Urinary bladder (tissue), 4 donors: ENCODE results near the gene SWSAP1. TPM values are rescaled to one million over a fixed set of nuclear protein-coding genes. Genes with fewer than 3 reads are reported as not detected.
"Not testable (repeated sequence)": the region's sequence is repeated elsewhere in the genome, so short reads cannot be mapped to it uniquely, and the experiment has no call there.

Experiments
- DNase-seq: peaks from one replicate; pipeline ENCODE4 v3.0.0-alpha.2; 2015; ENCODE audit errors: extremely low spot score
- H3K27ac ChIP-seq: one replicate; pipeline ENCODE4 v1.5.1; 2013; ENCODE audit warnings: low read depth, mild to moderate bottlenecking, moderate library complexity
- H3K36me3 ChIP-seq: one replicate; pipeline ENCODE4 v1.6.1; 2013; ENCODE audit warnings: mild to moderate bottlenecking, moderate library complexity; ENCODE audit not compliant: insufficient read depth
- H3K4me1 ChIP-seq: one replicate; pipeline ENCODE4 v1.6.1; 2013; ENCODE audit warnings: mild to moderate bottlenecking, moderate library complexity; ENCODE audit not compliant: insufficient read depth
- H3K4me3 ChIP-seq: one replicate; pipeline ENCODE4 v1.5.1; 2013; ENCODE audit warnings: low read depth, low read length
- WGBS: extraction: QIAGEN DNeasy Blood & Tissue Kit; methylation state at CpG from one replicate; pipeline ENCODE4 v1.1.7; 2013; 5-methylcytosine and 5-hydroxymethylcytosine counted together
- polyA plus RNA-seq: library from polyadenylated mRNA; stranded (reverse); fragments of 200-250 nt; gene quantifications from one replicate; pipeline ENCODE4 v1.2.3, GENCODE V29; 2013
- total RNA-seq: library from RNA; depleted of rRNA; stranded (reverse); fragments of >200 nt; gene quantifications from one replicate; pipeline ENCODE4 v1.2.3, GENCODE V29; 2014
- donor health status: healthy with polysubstance abuse.
- donor health status: healthy.

The SWSAP1 gene
- total and polyA plus RNA-seq, 2 donors = 1.2 to 2.4 TPM

DNA sequence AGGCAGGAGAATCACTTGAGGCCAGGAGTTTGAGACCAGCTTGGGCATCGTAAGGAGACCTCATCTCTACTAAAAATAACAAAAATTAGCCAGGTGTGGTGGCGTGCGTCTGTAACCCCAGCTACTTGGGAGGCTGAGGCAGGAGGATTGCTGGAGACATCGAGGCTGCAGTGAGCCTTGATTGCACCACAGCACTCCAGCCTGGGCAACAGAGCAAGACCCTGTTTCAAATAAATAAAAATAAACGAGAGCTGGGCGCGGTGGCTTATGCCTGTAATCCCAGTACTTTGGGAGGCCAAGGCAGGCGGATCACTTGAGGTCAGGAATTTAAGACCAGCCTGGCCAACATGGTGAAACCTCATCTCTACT, 34.4 kb upstream of the SWSAP1 start:
- 75% methylated on average over 8 of the region's 8 CpGs for WGBS
- H3K27ac ChIP-seq, DNase-seq, H3K36me3 ChIP-seq, H3K4me3 ChIP-seq, H3K4me1 ChIP-seq: not testable (repeated sequence)

DNA sequence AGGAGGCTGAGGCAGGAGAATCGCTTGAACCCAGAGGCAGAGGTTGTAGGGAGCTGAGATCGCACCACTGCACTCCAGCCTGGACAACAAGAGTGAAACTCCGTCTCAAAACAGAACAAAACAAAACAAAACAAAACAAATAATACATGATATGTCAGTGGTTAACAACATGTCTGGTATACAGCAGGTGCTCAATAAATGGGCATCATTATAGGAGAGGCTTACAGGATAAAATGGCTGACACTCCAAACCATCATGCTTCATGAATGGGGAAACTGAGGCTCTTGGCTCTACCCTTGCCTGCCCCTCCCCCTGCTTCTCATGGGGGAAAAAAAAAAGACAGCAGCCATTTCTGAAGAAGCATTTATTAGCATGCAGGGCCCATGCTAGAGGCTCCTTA, 32.0 kb upstream of the SWSAP1 start:
- Histone ChIP-seq H3K27ac (no peak overlapping the region), H3K4me1 (no peaks in the 10 kb centered on the region), H3K36me3 (no peaks in the 10 kb centered on the region), H3K4me3 (no peak overlapping the region)
- no peak for DNase-seq
- WGBS = 95% methylated on average over 3 of the region's 3 CpGs

DNA sequence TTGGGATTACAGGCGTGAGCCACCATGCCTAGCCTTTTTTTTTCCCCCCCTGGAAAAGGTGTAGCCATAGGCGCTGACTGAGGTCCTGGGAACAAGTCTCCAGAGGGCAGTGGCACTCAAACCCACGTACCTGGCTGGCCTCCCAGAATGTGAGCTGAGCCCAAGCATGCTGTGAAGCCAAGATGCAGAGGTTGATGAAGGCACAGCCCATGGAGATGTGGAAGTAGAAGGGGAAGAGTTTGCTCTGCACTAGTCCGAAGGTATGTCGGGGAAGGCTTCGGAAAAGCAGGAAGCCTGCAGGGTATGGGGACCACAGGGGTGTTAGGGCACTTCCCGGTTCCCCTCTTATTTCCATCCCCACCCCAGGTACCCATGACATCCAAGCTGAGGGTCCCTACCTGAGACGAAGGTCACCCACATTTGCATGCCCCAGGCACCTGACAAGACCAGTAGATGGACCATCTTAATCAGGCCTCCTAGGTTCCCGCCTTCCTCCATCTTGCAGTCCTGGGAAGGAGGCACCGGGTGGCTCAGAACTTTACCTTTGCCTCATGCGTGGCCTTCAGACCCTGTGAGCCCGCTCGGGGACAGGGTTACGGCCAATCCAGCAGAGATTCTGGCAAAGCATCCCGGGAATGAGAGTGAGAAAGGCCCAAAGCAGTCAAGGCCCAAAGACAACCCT, 29.2 kb upstream of the SWSAP1 start:
- Histone ChIP-seq H3K27ac (no peak overlapping the region), H3K4me1 (no peaks in the 10 kb centered on the region), H3K36me3 (no peaks in the 10 kb centered on the region), H3K4me3 (peak overlapping the region; percentile 55)
- no peak for DNase-seq
- 40% methylated on average over 15 of the region's 15 CpGs for WGBS

DNA sequence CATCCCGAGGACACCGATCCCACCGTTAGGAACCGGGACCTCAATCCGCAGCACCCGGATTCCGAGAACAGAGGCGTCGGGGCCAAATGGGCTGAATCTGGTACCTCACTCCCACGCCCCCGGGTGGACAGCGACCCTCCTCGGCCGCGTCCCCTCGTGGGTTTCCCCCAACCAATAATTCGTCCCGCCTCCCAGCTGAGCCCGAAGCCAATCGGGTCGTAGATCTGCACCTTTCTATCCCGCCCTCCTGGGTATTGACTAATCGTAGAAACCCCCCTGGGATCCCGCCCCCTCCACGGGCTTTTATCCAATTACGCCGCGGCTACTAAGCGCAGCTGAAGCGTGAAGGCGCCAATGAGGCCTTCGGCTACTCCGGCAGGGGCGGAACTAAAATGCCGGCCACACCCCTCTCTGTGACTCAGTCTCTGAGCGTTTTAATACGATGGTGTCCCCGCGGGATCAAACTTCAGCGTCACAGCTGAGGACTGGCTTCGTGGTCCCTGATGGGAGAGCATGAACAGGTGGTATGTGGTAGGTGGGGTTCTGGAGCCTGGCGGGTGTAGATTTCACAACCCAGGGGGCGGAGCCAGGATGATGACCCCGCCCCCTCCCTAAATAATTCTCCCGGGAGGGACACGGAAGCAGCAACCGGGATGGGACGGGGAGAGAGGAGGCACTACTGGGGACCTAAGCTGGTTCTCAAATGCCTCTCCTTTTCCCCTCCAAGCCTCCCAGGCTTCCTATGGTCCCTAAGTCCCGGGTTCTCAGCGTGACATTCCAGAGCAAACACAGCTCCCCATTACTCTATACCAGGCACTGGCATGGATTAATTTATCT, 28.1 kb upstream of the SWSAP1 start, which contains the start of the genes CCDC159 and TMEM205:
Gene CCDC159, plus strand, starts transcription at position 416 of the 837 bp plus-strand sequence. Its CDS starts 88 bp downstream, at position 504.
Gene TMEM205, minus strand, starts transcription at position 165 of the 837 bp plus-strand sequence. CDS start 649 bp downstream, outside the sequence.
- DNase-seq = peak; percentile 99
- Histone ChIP-seq H3K4me3 (peak within 1 kb of the TSS; percentile 55), H3K27ac (peak within 1 kb of the TSS; percentile 76), H3K4me1 (no peaks in the 10 kb centered on the region), H3K36me3 (no peaks in the 10 kb centered on the region)
- WGBS = under 1% methylated on average over 50 of the region's 50 CpGs

DNA sequence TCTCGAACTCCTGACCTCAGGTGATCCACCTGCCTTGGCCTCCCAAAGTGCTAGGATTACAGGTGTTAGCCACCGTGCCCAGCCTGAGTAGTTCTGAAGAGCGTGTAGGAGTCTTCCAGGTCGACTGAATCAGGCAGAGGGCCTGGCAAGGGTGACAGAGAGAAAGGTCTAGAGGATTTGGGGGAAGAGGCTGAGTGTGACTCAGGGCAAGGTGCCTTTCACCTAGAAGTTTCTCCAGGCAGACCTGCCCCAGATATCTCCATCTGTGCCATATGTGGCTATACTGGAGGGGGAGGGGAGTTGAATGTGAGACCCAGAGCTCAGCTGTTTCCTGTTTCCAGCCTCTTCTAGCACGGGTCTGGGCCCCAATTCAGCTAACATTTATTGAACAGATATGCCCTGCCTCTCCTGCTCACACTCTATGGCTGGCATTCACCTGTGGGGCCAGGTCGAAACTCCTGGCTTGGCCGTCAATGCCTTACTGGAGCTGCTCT, 26.9 kb upstream of the SWSAP1 start:
- H3K27ac ChIP-seq = no peak overlapping the region

DNA sequence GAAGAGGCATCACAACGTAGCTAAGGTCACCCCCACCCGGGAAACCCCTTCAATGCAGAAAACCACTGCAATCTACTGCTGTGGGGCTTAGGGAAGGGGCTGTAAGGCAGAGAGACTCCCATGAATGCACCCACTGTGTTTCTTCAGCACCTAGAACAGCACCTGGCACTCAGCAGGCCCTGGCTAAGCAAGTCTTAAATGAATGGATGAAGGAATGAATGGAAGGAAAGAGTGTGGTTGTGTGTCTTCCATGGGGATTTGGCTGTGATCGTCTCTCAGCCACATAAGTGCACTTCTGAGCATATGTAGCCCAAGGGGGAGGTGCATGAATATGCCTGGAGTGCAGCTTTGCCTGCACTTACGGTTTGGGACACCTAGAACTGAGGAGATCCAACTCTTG, 25.3 kb upstream of the SWSAP1 start:
- WGBS = 93% methylated on average over 4 of the region's 4 CpGs
- Histone ChIP-seq H3K4me1 (no peaks in the 10 kb centered on the region), H3K4me3 (no peak overlapping the region), H3K36me3 (no peaks in the 10 kb centered on the region), H3K27ac (no peak overlapping the region)
- no peak for DNase-seq

More for the DNA sequence above, 26.9 kb upstream of the SWSAP1 start:
- WGBS = 72% methylated on average over 7 of the region's 7 CpGs
- no peaks in the 10 kb centered on the region for H3K4me1 ChIP-seq
- H3K4me3 ChIP-seq = no peak overlapping the region
- no peak for DNase-seq
- H3K36me3 ChIP-seq = no peaks in the 10 kb centered on the region

DNA sequence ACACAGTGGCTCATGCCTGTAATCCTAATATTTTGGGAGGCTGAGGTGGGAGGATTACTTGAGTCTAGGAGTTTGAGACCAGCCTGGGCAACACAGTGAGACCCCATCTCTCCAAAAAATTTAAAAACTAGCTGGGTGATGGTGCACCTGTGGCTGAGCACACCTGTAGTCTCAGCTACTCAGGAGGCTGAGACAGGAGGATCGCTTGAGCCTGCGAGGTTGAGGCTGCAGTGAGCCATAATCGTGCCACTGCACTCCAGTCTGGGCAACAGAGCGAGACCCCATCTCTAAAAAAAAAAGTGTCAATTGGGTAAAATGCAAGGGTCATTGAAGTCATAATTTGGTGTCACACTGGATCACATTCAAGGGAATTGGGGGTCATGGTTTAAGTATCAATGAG, 20.4 kb upstream of the SWSAP1 start:
- over 99% methylated on average over 4 of the region's 4 CpGs for WGBS
- H3K27ac ChIP-seq = not testable (repeated sequence)

DNA sequence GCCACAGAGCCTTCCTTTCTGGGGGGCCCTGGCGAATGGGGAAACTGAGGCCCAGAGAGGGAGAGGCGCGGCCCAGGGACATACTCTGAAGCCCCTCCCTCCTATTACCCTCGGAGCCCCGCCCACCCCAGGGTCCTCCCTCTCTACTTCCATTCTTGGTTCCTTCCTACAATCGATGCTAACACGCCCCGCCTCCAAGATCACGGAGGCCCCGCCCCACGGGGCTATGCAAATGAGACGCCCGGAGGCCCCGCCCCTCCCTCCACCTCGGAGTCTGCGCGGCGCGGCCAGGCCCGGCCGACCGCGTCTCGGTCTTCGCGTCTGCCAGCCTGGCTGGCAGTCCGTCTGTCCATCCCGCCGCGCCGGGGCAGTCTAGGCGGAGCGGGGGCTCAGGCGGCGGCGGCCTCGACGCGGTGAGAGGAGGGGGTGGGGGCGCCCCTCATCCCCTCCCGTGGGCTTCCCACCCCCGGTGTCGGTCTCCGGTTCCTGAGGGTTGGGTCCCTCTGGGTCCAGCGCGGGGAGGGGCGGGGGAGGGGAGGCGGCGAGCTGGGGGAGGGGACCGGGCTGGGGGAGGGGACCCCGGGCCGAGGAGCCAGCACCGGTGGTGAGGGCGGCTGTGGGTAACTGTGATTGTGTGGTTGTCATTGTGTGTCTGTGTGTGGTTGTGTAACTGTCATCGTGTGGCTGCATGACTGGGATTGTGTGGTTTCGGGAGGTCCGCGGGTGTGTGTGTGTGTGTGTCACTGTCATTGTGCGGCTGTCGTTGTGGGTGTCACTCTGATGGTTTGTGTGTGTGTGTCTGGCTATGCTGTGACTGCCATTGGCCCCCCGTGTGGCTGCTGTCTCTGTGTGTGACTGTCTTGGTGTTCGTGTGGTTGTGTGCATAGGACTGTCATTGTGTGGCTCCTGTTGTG, 19.0 kb upstream of the SWSAP1 start, which contains the start of gene PLPPR2:
Gene PLPPR2, plus strand, starts transcription at position 273 of the 914 bp plus-strand sequence. CDS start 2,242 bp downstream, outside the sequence.
- Histone ChIP-seq H3K27ac (no peak within 1 kb of the TSS), H3K4me3 (peak within 1 kb of the TSS; percentile 67)
- 5% methylated on average over 62 of the region's 62 CpGs for WGBS

More for the DNA sequence above, 20.4 kb upstream of the SWSAP1 start:
- not testable (repeated sequence) for H3K4me3 ChIP-seq, DNase-seq, H3K4me1 ChIP-seq, H3K36me3 ChIP-seq

DNA sequence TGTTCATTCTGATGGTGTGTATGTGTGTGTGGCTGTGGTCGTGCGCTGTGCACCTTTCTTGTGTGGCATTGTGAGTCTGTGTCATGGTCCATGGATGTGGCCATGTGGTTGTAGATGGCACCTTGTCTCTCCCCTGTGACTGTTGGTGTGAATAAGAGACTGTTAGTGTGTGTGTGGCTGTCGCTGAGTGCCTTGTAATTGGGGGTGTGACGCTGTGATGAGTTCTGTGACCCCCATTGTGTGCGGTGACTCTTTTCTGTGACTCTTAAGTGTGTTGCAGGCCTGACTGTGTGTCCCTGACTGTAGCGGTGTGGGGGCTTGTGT, 18.4 kb upstream of the SWSAP1 start:
- no peak overlapping the region for H3K27ac ChIP-seq
- H3K36me3 ChIP-seq = no peaks in the 10 kb centered on the region
- no peak for DNase-seq

More for the DNA sequence above, 19.0 kb upstream of the SWSAP1 start, which contains the start of gene PLPPR2:
- Histone ChIP-seq H3K4me1 (peaks cover 3% of the 10 kb centered on the region), H3K36me3 (no peaks in the 10 kb centered on the region)
- peak; percentile 63 for DNase-seq

DNA sequence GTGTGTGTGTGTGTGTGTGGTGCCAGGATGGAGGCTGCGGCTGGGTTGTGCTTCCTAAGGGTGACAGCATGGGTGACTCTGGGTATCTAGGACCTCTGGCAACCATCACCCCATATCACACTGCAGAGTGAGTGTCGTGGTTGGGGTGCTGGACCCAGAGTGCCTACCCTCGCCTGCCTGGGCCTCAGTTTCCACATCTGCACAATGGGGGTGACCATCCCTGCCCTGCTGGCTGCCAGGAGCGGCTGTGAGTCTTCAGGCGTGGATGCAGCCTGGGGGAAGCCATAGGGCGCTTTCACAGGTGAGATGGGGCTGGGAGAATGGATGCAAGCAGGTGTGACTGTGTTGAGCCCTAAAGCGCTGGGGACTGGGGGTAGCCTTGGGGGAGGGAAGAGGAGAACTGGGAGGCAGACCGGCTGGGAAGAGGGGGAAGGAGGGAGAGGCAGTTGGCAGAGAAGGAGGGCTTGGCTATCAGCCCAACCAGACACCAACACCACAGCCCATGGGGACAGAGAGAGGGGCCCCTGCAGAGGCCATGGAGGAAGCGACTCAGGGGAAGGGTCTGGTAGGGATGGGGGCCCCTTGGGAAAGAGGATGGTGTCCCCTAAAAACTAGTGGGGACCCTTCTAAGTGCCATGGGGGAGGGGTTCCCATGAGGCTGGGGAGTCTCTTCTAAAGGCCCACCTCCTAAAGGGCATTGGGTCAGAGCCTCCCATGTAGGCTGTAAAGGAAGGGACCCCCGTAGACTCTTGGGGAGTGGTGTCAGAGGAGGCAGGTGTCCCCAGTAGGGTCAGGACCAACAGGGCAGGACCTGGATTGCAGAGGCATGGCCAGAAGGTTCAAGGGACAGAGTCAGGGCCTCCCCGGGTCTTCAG, 17.6 kb upstream of the SWSAP1 start:
- WGBS = 82% methylated on average over 11 of the region's 11 CpGs
- Histone ChIP-seq H3K36me3 (no peaks in the 10 kb centered on the region), H3K27ac (no peak overlapping the region), H3K4me3 (no peak overlapping the region), H3K4me1 (peaks cover 3% of the 10 kb centered on the region)
- DNase-seq = no peak

More for the DNA sequence above, 18.4 kb upstream of the SWSAP1 start:
- 81% methylated on average over 6 of the region's 6 CpGs for WGBS
- peaks cover 3% of the 10 kb centered on the region for H3K4me1 ChIP-seq
- peak overlapping the region; percentile 67 for H3K4me3 ChIP-seq

DNA sequence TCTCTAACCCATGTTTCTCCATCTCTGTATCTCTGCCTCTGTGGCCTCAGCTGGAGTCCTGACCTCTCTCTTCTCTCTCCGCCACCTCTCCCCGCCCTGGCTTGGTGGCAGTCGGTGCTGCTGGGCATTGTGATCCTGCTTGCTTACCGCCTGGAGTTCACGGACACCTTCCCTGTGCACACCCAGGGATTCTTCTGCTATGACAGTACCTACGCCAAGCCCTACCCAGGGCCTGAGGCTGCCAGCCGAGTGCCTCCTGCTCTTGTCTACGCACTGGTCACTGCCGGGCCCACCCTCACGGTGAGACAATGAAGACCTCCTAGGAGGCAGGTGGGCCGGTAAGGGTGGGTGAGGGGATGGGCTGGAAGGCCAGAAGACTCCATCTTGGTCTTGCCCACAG, 15.0 kb upstream of the SWSAP1 start:
- Histone ChIP-seq H3K4me3 (no peak overlapping the region), H3K36me3 (no peaks in the 10 kb centered on the region), H3K4me1 (peaks cover 3% of the 10 kb centered on the region), H3K27ac (no peak overlapping the region)
- 87% methylated on average over 11 of the region's 11 CpGs for WGBS
- DNase-seq = no peak

DNA sequence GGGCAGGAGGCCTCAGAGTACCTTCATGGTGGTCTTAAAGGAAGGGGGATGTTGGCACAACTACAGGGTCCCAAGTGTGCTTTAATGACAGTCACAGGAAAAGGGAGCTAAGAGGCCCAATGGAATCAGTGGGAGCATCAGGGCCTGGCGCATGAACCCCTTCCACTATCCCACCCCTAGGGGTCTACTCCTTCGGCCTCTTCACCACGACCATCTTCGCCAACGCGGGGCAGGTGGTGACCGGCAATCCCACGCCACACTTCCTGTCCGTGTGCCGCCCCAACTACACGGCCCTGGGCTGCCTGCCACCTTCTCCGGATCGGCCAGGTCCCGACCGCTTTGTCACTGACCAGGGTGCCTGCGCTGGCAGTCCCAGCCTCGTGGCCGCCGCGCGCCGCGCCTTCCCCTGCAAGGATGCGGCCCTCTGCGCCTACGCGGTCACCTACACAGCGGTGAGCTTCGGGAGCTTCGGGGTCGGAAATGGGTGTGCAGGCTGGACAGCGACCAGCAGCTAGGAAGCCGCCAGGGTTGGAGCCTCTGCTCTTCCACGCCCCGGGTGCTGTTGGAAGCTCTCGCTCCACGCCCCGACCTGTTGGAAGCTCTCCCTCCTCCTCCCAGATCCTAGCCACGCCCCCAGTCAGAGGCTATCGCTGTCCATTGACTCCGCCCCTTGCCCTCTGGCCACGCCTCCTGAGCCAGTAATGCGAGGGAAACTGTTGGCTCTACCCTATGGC, 13.3 kb upstream of the SWSAP1 start:
- H3K4me1 ChIP-seq = no peaks in the 10 kb centered on the region

More for the DNA sequence above, 13.3 kb upstream of the SWSAP1 start:
- WGBS = 60% methylated on average over 43 of the region's 43 CpGs
- Histone ChIP-seq H3K36me3 (no peaks in the 10 kb centered on the region), H3K4me3 (no peak overlapping the region), H3K27ac (no peak overlapping the region)
- DNase-seq = no peak
